Measurements from ENCODE around the gene ADAMTS6.

The ADAMTS6 gene

GRCh38 chr5:65157906-65158603, 323.7 kb downstream of the ADAMTS6 start:
- peak; percentile 12 for DNase-seq (ENCODE audit: low read depth)
- H3K4me3 ChIP-seq (ENCODE audit: control insufficient read depth, low read depth, low read length), result no peak overlapping the region
- no peak for TF ChIP-seq CTCF (conservative IDR thresholded peaks at IDR 0.05; ENCODE audit: control insufficient read depth, insufficient read depth, low read depth, low read length)

- DNase-seq (ENCODE audit: low read depth), result no peak
- no peak for TF ChIP-seq CTCF (conservative IDR thresholded peaks at IDR 0.05; ENCODE audit: control insufficient read depth, insufficient read depth, low read depth, low read length)
- no peak overlapping the region for H3K4me3 ChIP-seq (ENCODE audit: control insufficient read depth, low read depth, low read length)
These were observed 324.8 kb downstream of the ADAMTS6 start for GRCh38 chr5:65156933-65157332.

- DNase-seq (ENCODE audit: low read depth), result peak; percentile 78
- no peak for TF ChIP-seq CTCF (conservative IDR thresholded peaks at IDR 0.05; ENCODE audit: control insufficient read depth, insufficient read depth, low read depth, low read length)
- H3K4me3 ChIP-seq (ENCODE audit: control insufficient read depth, low read depth, low read length), result no peak overlapping the region
These were observed 329.6 kb downstream of the ADAMTS6 start for GRCh38 chr5:65152131-65152530.

- peak; percentile 83 for DNase-seq (ENCODE audit: low read depth)
- no peak for TF ChIP-seq CTCF (conservative IDR thresholded peaks at IDR 0.05; ENCODE audit: control insufficient read depth, insufficient read depth, low read depth, low read length)
- H3K4me3 ChIP-seq (ENCODE audit: control insufficient read depth, low read depth, low read length), result no peak overlapping the region
These were observed 330.1 kb downstream of the ADAMTS6 start for GRCh38 chr5:65151614-65152013.

GRCh38 chr5:65150599-65151304, 331.0 kb downstream of the ADAMTS6 start:
- no peak for DNase-seq (ENCODE audit: low read depth)
- H3K4me3 ChIP-seq (ENCODE audit: control insufficient read depth, low read depth, low read length), result no peak overlapping the region
- TF ChIP-seq CTCF (conservative IDR thresholded peaks at IDR 0.05; ENCODE audit: control insufficient read depth, insufficient read depth, low read depth, low read length), result no peak

GRCh38 chr5:65149827-65150226, 331.9 kb downstream of the ADAMTS6 start:
- TF ChIP-seq CTCF (conservative IDR thresholded peaks at IDR 0.05; ENCODE audit: control insufficient read depth, insufficient read depth, low read depth, low read length), result no peak
- peak; percentile 14 for DNase-seq (ENCODE audit: low read depth)
- no peak overlapping the region for H3K4me3 ChIP-seq (ENCODE audit: control insufficient read depth, low read depth, low read length)
